Stimulated activated CD8-positive, alpha-beta memory T cell treated with anti-CD3 and anti-CD28 coated beads, Interleukin-4, amount 100 ng/mL, for 24 hours (primary cell): Measurements from ENCODE around the gene CRYGC.

Experiments used
- DNase-seq: peaks from one replicate; pipeline ENCODE4 v3.0.0-alpha.2; 2020; ENCODE audit warnings: low read depth

The CRYGC gene

DNA sequence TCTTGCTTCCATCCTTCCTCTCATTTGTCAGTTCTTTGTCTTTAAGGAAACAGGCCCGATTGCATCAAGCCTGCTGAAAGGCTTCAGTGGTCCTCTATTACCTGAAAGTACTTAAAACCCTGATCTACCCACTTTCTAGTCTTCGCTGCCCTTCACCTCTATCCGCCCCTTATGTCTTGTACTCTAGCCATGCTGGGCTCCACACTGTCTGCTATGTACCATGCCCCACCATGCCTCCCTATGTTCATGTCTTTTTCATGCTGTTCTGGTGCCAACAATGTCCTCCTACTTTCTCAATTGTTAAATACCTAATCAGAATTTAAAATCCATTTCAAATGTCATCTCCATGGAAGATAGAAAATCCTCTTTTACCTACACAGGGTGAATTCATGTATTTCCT lies 33.5 kb downstream of the CRYGC start:
- DNase-seq = no peak

DNA sequence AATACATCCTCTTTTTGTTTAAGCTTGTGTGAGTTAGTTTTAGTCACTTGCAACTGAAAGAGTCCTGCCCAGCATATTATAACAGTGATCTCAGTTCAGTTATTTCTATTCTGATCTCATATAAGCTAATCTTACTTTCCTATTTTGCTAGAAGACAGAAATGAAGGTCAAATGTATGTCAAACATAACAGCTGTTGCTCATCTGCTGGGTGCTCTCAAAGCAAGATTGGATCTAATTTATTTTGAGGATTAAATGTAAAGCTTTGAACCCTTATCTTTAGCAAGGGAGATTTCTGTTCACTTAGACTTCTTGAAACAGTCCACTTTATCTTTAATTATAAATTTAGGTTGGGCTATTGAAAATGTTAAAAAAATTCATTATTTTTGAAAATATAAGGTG lies 36.5 kb downstream of the CRYGC start:
- no peak for DNase-seq

DNA sequence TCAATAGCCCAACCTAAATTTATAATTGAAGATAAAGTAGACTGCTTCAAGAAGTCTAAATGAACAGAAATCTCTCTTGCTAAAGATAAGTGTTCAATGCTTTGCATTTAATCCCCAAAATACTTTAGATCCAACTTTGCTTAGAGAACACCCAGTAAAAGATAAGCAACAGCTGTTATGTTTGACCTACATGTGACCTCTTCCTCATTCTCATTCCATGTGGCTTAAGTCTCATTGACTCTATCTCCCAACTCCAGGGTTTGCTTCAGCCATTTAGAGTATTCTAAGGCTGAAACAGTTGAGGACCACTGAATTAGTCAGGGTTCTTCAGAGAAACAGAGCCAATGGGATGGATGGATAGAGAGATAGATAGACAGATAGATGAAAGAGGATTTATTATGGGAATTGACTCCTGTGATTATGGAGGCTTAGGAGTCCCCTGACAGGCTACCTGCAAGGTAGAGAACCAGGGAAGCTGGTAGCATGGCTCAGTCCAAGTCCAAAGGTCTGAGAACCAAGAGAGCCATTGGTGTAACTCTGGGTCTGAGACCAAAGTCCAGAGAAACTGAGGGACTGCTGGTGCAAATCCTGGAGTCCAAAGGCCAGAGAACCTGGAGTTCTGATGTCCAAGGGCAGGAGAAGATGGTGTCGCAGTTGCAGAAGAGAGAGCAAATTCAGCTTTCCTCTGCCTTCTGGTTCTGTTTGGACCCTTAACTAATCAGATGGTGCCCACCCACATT lies 37.4 kb downstream of the CRYGC start:
- no peak for DNase-seq

DNA sequence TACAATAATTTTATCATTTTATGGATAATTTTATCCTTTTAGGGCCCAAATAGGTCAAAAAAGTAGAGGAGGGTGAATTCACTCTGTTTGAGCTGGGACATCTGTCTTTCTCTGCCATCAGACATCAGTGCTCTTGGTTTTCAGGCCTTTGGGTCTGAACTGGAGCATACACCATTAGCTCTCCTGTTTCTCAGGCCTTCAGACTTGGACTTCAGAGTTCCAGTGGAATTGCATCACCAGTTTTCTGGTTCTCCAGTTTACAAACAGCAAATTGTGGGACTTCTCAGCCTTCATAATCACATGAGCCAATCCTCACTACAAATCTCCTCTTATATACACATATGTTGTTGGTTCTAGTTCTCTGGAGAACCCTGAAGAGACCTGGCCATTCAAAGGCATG lies 39.2 kb downstream of the CRYGC start:
- no peak for DNase-seq

DNA sequence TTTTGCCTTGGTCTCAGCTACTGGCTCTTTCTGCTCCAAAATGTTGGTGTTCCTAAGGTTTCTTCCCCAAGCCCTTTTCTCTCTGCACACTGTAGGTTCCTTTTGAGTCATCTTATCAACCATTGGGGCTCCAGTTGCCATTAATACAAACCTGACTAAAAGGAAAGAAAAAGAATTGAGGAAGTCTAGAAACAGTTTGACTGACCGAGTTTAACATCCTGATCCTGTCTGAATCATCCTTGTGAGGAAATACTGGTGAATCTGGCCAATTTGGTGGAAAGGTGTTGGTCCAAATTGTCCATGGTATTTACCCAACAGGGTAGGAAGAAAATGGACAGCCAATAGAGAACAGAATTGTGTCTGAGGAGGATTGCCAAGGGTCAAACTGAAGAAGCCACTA lies 43.6 kb downstream of the CRYGC start:
- no peak for DNase-seq

DNA sequence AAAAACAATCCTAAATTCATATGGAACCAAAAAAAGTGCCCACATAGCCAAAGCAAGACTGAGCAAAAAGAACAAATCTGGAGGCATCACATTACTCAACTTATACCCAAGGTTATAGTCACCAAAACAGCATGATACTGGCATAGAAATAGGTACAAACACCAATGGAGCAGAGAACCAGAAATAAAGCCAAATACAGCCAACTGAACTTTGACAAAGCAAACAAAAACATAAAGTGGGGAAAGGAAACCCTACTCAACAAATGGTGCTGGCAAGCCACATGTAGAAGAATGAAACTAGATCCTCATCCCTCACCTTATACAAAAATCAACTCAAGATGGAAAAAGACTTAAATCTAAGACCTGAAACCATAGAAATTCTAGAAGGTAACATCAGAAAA lies 45.8 kb downstream of the CRYGC start:
- DNase-seq = no peak
